ENCODE data around the gene SH3TC1. TPM values are rescaled to one million over a fixed set of nuclear protein-coding genes. Genes with fewer than 3 reads are reported as not detected.

The SH3TC1 gene
- total and polyA plus RNA-seq, 4 donors: 6.5 to 34.6 (median 25.8) TPM

- no peak for TF ChIP-seq YY1 (IDR thresholded peaks at IDR 0.05)
- no peak for TF ChIP-seq ZBTB33 (IDR thresholded peaks at IDR 0.05)
- TF ChIP-seq RXRA (IDR thresholded peaks at IDR 0.05): no peak
- no peak for TF ChIP-seq EGR1 (IDR thresholded peaks at IDR 0.05; ENCODE audit: low read depth in 2 of 2)
- TF ChIP-seq SP1 (IDR thresholded peaks at IDR 0.05): no peak
Measured at GRCh38 chr4:8283631-8284121, 84.6 kb downstream of the SH3TC1 start (continued).

GRCh38 chr4:8284391-8284790 lies 85.3 kb downstream of the SH3TC1 start:
- no peaks in the 10 kb centered on the region for H3K36me3 ChIP-seq (ENCODE audit: control insufficient read depth in 4 of 4, insufficient read depth in 3 of 4, low read depth in 1 of 4, low read length in 3 of 4)
- no peak for DNase-seq (ENCODE audit: low spot score)
- H3K9me3 ChIP-seq (ENCODE audit: control insufficient read depth in 4 of 4, low read length in 3 of 4): no peaks in the 10 kb centered on the region
- TF ChIP-seq EGR1 (IDR thresholded peaks at IDR 0.05; ENCODE audit: low read depth in 2 of 2): no peak
- no peak for TF ChIP-seq JUND (IDR thresholded peaks at IDR 0.05)
- no peak for TF ChIP-seq YY1 (IDR thresholded peaks at IDR 0.05)
- no peak for TF ChIP-seq TAF1 (conservative IDR thresholded peaks at IDR 0.05)
- no peak for TF ChIP-seq NR2F2 (IDR thresholded peaks at IDR 0.05)
- no peak for TF ChIP-seq RXRA (IDR thresholded peaks at IDR 0.05)
- no peak for TF ChIP-seq MAX (IDR thresholded peaks at IDR 0.05)
- no peak for TF ChIP-seq CTCF (IDR thresholded peaks at IDR 0.05; ENCODE audit: low read depth, low read length, missing input control)
- TF ChIP-seq ZBTB33 (IDR thresholded peaks at IDR 0.05): no peak
- no peak overlapping the region for H3K27ac ChIP-seq (ENCODE audit: low read depth in 1 of 2, low read length in 2 of 2)
- H3K4me3 ChIP-seq (ENCODE audit: low read depth in 1 of 3, low read length in 3 of 3): no peak overlapping the region
- WGBS: 81% methylated on average over 11 of the region's 11 CpGs
- no peak overlapping the region for H3K9ac ChIP-seq (ENCODE audit: low read depth in 1 of 2, low read length in 2 of 2)
- H3K4me1 ChIP-seq (ENCODE audit: control insufficient read depth in 4 of 4, insufficient read depth in 4 of 4, low read length in 3 of 4): no peaks in the 10 kb centered on the region
- no peaks in the 10 kb centered on the region for H3K27me3 ChIP-seq (ENCODE audit: control insufficient read depth in 4 of 4, insufficient read depth in 4 of 4, low read length in 3 of 4)

- Histone ChIP-seq H3K27me3 (ENCODE audit: control insufficient read depth in 4 of 4, insufficient read depth in 4 of 4, low read length in 3 of 4) (no peaks in the 10 kb centered on the region), H3K4me1 (ENCODE audit: control insufficient read depth in 4 of 4, insufficient read depth in 4 of 4, low read length in 3 of 4) (no peaks in the 10 kb centered on the region), H3K9me3 (ENCODE audit: control insufficient read depth in 4 of 4, low read length in 3 of 4) (no peaks in the 10 kb centered on the region), H3K9ac (ENCODE audit: low read depth in 1 of 2, low read length in 2 of 2) (no peak overlapping the region), H3K4me3 (ENCODE audit: low read depth in 1 of 3, low read length in 3 of 3) (no peak overlapping the region), H3K36me3 (ENCODE audit: control insufficient read depth in 4 of 4, insufficient read depth in 3 of 4, low read depth in 1 of 4, low read length in 3 of 4) (no peaks in the 10 kb centered on the region), H3K27ac (ENCODE audit: low read depth in 1 of 2, low read length in 2 of 2) (no peak overlapping the region)
- DNase-seq (ENCODE audit: low spot score): no peak
- 79% methylated on average over 16 of the region's 16 CpGs for WGBS
- TF ChIP-seq EGR1 (IDR thresholded peaks at IDR 0.05; ENCODE audit: low read depth in 2 of 2) (no peak), CTCF (IDR thresholded peaks at IDR 0.05; ENCODE audit: low read depth, low read length, missing input control) (no peak), RAD21 (IDR thresholded peaks at IDR 0.05) (no peak), HNF4G (IDR thresholded peaks at IDR 0.05) (no peak), REST (IDR thresholded peaks at IDR 0.05) (no peak), HNF4A (conservative IDR thresholded peaks at IDR 0.05) (no peak), FOXA2 (IDR thresholded peaks at IDR 0.05) (no peak), ATF3 (IDR thresholded peaks at IDR 0.05) (no peak)
Measured at GRCh38 chr4:8285143-8285975, 86.3 kb downstream of the SH3TC1 start.
